K562 (cell line): ENCODE results near the gene PRPF38A. TPM values are rescaled to one million over a fixed set of nuclear protein-coding genes. Genes with fewer than 3 reads are reported as not detected.

Source experiments
- BCOR ChIP-seq: fragments of 450-650 bp; IDR thresholded peaks from 2 replicates; pipeline ENCODE4 v1.6.1; 2016
- BRCA1 ChIP-seq, 2 experiments: fragments of 450-650 bp in 1 of 2; sonication (generic) in 1 of 2; formaldehyde crosslinking in 1 of 2; IDR thresholded peaks; 2 replicates each; pipeline versions ENCODE4 v1.5.0 to v1.6.1; 2017 to 2020; ENCODE audit warnings: mild to moderate bottlenecking in 1 of 2, missing genetic modification reagents in 1 of 2
- CBX5 ChIP-seq: IDR thresholded peaks from 2 replicates; pipeline ENCODE4 v1.6.1; 2014; ENCODE audit warnings: low read depth, borderline replicate concordance
- CEBPB ChIP-seq: fragments of 450-650 bp; IDR thresholded peaks from 2 replicates; pipeline ENCODE4 v1.6.1; 2016; ENCODE audit warnings: missing genetic modification characterization, missing compliant biosample characterization
- CHD2 ChIP-seq: IDR thresholded peaks from 2 replicates; pipeline ENCODE4 v1.6.1; 2011; ENCODE audit warnings: low read depth, low read length
- CREBBP ChIP-seq: IDR thresholded peaks from one replicate; pipeline ENCODE4 v1.6.1; 2012; ENCODE audit warnings: low read depth, mild to moderate bottlenecking, control low read depth, inconsistent platforms, low read length
- FOXK1 ChIP-seq: sonication (generic); formaldehyde crosslinking; IDR thresholded peaks from 2 replicates; pipeline ENCODE4 v1.8.0; 2022; ENCODE audit warnings: missing genetic modification reagents, mild to moderate bottlenecking, borderline replicate concordance
- GABPB2 ChIP-seq: fragments of 250-450 bp; sonication (Bioruptor Pico); conservative IDR thresholded peaks from 2 replicates; pipeline ENCODE4 v1.5.1; 2021; ENCODE audit warnings: mild to moderate bottlenecking
- HEY1 ChIP-seq: fragments of 250-450 bp; sonication (Bioruptor Pico); IDR thresholded peaks from 2 replicates; pipeline ENCODE4 v1.5.0; 2020; ENCODE audit warnings: mild to moderate bottlenecking, moderate library complexity, borderline replicate concordance
- HMG20A ChIP-seq: fragments of 450-650 bp; formaldehyde crosslinking; conservative IDR thresholded peaks from 2 replicates; pipeline ENCODE4 v1.4.0; 2020; ENCODE audit warnings: mild to moderate bottlenecking, mixed read lengths
- JUNB ChIP-seq: fragments of 450-650 bp; formaldehyde crosslinking; conservative IDR thresholded peaks from 2 replicates; pipeline ENCODE4 v1.4.0; 2020; ENCODE audit warnings: mild to moderate bottlenecking
- KLF6 ChIP-seq: fragments of 250-450 bp; sonication (Bioruptor Pico); IDR thresholded peaks from 2 replicates; pipeline ENCODE4 v1.4.0; 2020; ENCODE audit warnings: mild to moderate bottlenecking, moderate library complexity, borderline replicate concordance
- MYNN ChIP-seq, 2 experiments: sonication (generic); formaldehyde crosslinking in 1 of 2; IDR thresholded peaks; 2 replicates each; pipeline versions ENCODE4 v1.5.0 to v1.6.1; 2016 to 2020; ENCODE audit warnings: antibody characterized with exemption in 1 of 2, missing genetic modification reagents in 1 of 2
- NR3C1 ChIP-seq: sonication (generic); formaldehyde crosslinking; IDR thresholded peaks from 2 replicates; pipeline ENCODE4 v1.8.1; 2022; ENCODE audit warnings: missing genetic modification reagents
- PHB2 ChIP-seq: fragments of 450-650 bp; IDR thresholded peaks from 2 replicates; pipeline ENCODE4 v1.6.1; 2017; ENCODE audit warnings: low read depth
- PYGO2 ChIP-seq: fragments of 450-650 bp; IDR thresholded peaks from 2 replicates; pipeline ENCODE4 v1.6.1; 2016; ENCODE audit warnings: mild to moderate bottlenecking, missing genetic modification characterization, moderate library complexity, missing compliant biosample characterization
- RFX5 ChIP-seq: IDR thresholded peaks from 2 replicates; pipeline ENCODE4 v1.6.1; 2011; ENCODE audit warnings: low read depth, mild to moderate bottlenecking, improper control_type of control experiment, low read length
- SMAD2 ChIP-seq: fragments of 150-350 bp; IDR thresholded peaks from 2 replicates; pipeline ENCODE4 v1.6.1; 2014; ENCODE audit warnings: low read depth, mild to moderate bottlenecking, low read length
- SMAD4 ChIP-seq: fragments of 250-450 bp; sonication (Bioruptor Pico); conservative IDR thresholded peaks from 2 replicates; pipeline ENCODE4 v1.8.0; 2021; ENCODE audit warnings: inconsistent platforms, mild to moderate bottlenecking, moderate library complexity
- SOX6 ChIP-seq: fragments of 450-650 bp; IDR thresholded peaks from 2 replicates; pipeline ENCODE4 v1.6.1; 2014; ENCODE audit warnings: mild to moderate bottlenecking
- TCFL5 ChIP-seq: fragments of 250-450 bp; sonication (Bioruptor Pico); conservative IDR thresholded peaks from 2 replicates; pipeline ENCODE4 v1.6.1; 2021; ENCODE audit warnings: mild to moderate bottlenecking, moderate library complexity, matching md5 sums
- TRIM28 ChIP-seq: fragments of 450-650 bp; IDR thresholded peaks from 2 replicates; pipeline ENCODE4 v1.6.1; 2017
- U2AF1 ChIP-seq: fragments of 200-400 bp; formaldehyde crosslinking; optimal IDR thresholded peaks from 2 replicates; pipeline ENCODE3; 2017; ENCODE audit warnings: mild to moderate bottlenecking, low read depth, low read length, moderate library complexity
- ZNF589 ChIP-seq: fragments of 200-800 bp; sonication (Bioruptor generic); IDR thresholded peaks from 2 replicates; pipeline ENCODE4 v1.6.1; 2016; ENCODE audit warnings: low read depth, missing genetic modification characterization, missing compliant biosample characterization
- ZNF699 ChIP-seq: fragments of 250-450 bp; sonication (Bioruptor Pico); IDR thresholded peaks from 2 replicates; pipeline ENCODE4 v1.8.0; 2021; ENCODE audit warnings: mild to moderate bottlenecking, moderate library complexity; ENCODE audit not compliant: insufficient replicate concordance
- ZNF75A ChIP-seq: fragments of 450-650 bp; formaldehyde crosslinking; IDR thresholded peaks from 2 replicates; pipeline ENCODE4 v1.4.0; 2020; ENCODE audit warnings: mild to moderate bottlenecking
- ZNF766 ChIP-seq: fragments of 200-800 bp; sonication (Bioruptor generic); conservative IDR thresholded peaks from 2 replicates; pipeline ENCODE4 v1.6.1; 2016; ENCODE audit warnings: missing genetic modification characterization, missing compliant biosample characterization
- polyA plus RNA-seq, 8 experiments: library from polyadenylated mRNA; depleted of rRNA in 4 of 8; stranded (reverse) in 5 of 8; unstranded in 3 of 8; fragments of >200 nt; fragmentation: Nextera tagmentation in 2 of 8; fragmentation: Illumina TruSeq in 1 of 8; extraction: Ambion mirVana in 2 of 8; extraction: Trizol in 1 of 8; gene quantifications; 2 replicates each; pipeline versions ENCODE4 v1.2.1 to v1.2.3, GENCODE V29; 2011 to 2014; ENCODE audit warnings: inconsistent platforms in 1 of 8, missing spikeins in 1 of 8
- total RNA-seq, 7 experiments: library from RNA; depleted of rRNA in 6 of 7; stranded (reverse); fragments of >200 nt in 6 of 7; fragmentation: Illumina TruSeq in 2 of 7; extraction: Trizol in 2 of 7; gene quantifications; 2 replicates each; pipeline versions ENCODE4 v1.2.1 to v1.2.3, GENCODE V29; 2011 to 2021; ENCODE audit warnings: low replicate concordance in 1 of 7
- TF ChIP-seq, protein P1 (sequence below), 2 experiments: fragments of 450-650 bp in 1 of 2; IDR thresholded peaks; 2 replicates each; pipeline ENCODE4 v1.6.1; 2011 to 2017; ENCODE audit warnings: low read depth in 2 of 2, antibody characterized with exemption in 1 of 2, borderline replicate concordance in 1 of 2, low read length in 1 of 2, mild to moderate bottlenecking in 1 of 2, mixed read lengths in 1 of 2; ENCODE audit not compliant: control insufficient read depth in 1 of 2

Gene PRPF38A
- total and polyA plus RNA-seq, 9 of the 15 experiments (the other 6 are each of a cell fraction or from before 2014, with no cell fraction given), result 53.6 to 198 (median 89.2) TPM

DNA sequence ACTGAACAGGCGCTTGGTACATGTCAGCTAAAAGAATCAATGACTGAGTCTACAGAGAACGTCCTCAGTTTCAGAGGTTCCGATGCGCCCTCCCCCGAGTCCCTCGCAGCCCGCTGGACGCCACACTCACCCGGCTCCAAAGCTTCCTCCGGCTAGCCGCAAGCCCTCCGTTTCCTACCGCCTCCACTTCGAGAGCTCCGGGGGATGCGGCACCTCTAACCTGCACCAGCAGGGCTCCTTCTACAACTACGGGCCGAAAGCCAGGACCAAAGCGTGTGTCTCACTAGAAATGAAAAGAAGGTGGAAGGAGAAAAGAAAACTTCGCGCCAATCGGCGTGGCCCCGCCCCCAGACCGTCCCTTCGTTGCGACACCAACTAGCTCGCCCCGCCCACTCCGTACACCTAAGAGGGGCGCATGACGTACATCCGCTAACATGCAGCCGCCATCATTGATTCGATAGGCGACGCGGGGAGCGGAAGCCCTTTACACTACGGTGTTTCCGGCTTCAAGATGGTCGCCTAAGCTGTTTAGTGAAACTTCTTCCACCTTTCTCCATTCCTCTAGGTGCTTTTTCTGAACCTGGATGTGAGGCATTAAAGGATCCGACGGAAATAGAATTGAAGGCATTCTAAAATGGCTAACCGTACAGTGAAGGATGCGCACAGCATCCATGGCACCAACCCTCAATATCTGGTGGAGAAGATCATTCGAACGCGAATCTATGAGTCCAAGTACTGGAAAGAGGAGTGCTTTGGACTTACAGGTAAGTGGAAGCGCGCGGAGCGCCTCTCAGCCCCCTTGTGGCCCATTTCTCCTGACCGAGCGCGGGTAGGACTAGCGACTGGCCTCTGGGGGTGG is at the start of gene PRPF38A, which contains the start of gene ORC1 (continued):
- no peak for TF ChIP-seq MYNN (IDR thresholded peaks at IDR 0.05)
- no peak for TF ChIP-seq MYNN (CRISPR knock-in tag; IDR thresholded peaks at IDR 0.05)
- TF ChIP-seq PYGO2 (tag), result no peak
- TF ChIP-seq SOX6, result no peak
- 0 out of 2 replicates have a peak, but pooled peaks have one; percentile 36 for TF ChIP-seq KLF6
- no peak for TF ChIP-seq BCOR
- 0 out of 2 replicates have a peak, but pooled peaks have one; percentile 30 for TF ChIP-seq ZNF589 (CRISPR knock-in tag)
- no peak for TF ChIP-seq JUNB (CRISPR knock-in tag)
- peak; percentile 72; the same call in 1 of the 2 replicates for TF ChIP-seq FOXK1 (CRISPR knock-in tag)
- TF ChIP-seq HEY1 (CRISPR knock-in tag), result no peak
- TF ChIP-seq RFX5, result no peak
- TF ChIP-seq CEBPB (tag), result peak; percentile 100
- TF ChIP-seq CBX5, result no peak
- TF ChIP-seq CREBBP, result no peak
- TF ChIP-seq, protein P1, sequence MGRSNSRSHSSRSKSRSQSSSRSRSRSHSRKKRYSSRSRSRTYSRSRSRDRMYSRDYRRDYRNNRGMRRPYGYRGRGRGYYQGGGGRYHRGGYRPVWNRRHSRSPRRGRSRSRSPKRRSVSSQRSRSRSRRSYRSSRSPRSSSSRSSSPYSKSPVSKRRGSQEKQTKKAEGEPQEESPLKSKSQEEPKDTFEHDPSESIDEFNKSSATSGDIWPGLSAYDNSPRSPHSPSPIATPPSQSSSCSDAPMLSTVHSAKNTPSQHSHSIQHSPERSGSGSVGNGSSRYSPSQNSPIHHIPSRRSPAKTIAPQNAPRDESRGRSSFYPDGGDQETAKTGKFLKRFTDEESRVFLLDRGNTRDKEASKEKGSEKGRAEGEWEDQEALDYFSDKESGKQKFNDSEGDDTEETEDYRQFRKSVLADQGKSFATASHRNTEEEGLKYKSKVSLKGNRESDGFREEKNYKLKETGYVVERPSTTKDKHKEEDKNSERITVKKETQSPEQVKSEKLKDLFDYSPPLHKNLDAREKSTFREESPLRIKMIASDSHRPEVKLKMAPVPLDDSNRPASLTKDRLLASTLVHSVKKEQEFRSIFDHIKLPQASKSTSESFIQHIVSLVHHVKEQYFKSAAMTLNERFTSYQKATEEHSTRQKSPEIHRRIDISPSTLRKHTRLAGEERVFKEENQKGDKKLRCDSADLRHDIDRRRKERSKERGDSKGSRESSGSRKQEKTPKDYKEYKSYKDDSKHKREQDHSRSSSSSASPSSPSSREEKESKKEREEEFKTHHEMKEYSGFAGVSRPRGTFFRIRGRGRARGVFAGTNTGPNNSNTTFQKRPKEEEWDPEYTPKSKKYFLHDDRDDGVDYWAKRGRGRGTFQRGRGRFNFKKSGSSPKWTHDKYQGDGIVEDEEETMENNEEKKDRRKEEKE (IDR thresholded peaks at IDR 0.05; ENCODE audit: borderline replicate concordance in 1 of 2, control insufficient read depth in 1 of 2, low read depth in 2 of 2, low read length in 1 of 2), result no peak; a peak in 1 of 4 replicates
- no peak for TF ChIP-seq ZNF75A
- TF ChIP-seq SMAD4 (CRISPR knock-in tag), result peak; percentile 47; the same call in 1 of the 2 replicates
- no peak for TF ChIP-seq HMG20A (CRISPR knock-in tag)
- no peak for TF ChIP-seq TRIM28
- no peak for TF ChIP-seq TCFL5
- no peak for TF ChIP-seq GABPB2 (CRISPR knock-in tag)
- no peak for TF ChIP-seq NR3C1
- TF ChIP-seq BRCA1 (IDR thresholded peaks at IDR 0.05), result no peak
- no peak for TF ChIP-seq BRCA1 (CRISPR knock-in tag; IDR thresholded peaks at IDR 0.05)
- no peak for TF ChIP-seq U2AF1
- peak; percentile 28; the same call in 1 of the 2 replicates for TF ChIP-seq PHB2
- no peak for TF ChIP-seq CHD2
- peak; percentile 59; the same call in 1 of the 2 replicates for TF ChIP-seq ZNF766
- TF ChIP-seq SMAD2, result no peak
- no peak for TF ChIP-seq ZNF699 (CRISPR knock-in tag)
